PC-9 (cell line): Measurements from ENCODE around the gene C14orf93. TPM values are rescaled to one million over a fixed set of nuclear protein-coding genes. Genes with fewer than 3 reads are reported as not detected.

ENCODE experiments used
- BruUV-seq: library from RNA; stranded (reverse); fragments of 400-500 nt; replicated peaks from 2 replicates; lab custom pipeline; 2021; lab: Mats Ljungman, UMichigan
- CTCF ChIA-PET: fragments of 300-600 bp; sonication (Branson Sonifier 250); formaldehyde crosslinking; loops from one replicate; lab custom pipeline; 2022; ENCODE audit warnings: antibody characterized with exemption; lab: Charles Lee
- POLR2A ChIA-PET: fragments of 300-600 bp; sonication (Branson Sonifier 250); formaldehyde crosslinking; loops from one replicate; lab custom pipeline; 2022; ENCODE audit warnings: antibody characterized with exemption; ENCODE audit not compliant: unreplicated experiment; lab: Charles Lee
- DNase-seq, 2 experiments: peaks; one replicate each; pipeline versions ENCODE4 v3.0.0 to v3.0.0-alpha.2; 2015 to 2022; ENCODE audit warnings: mixed read lengths in 1 of 2
- H2AFZ ChIP-seq: fragments of 200-600 bp; sonication (generic); 2 replicates; pipeline ENCODE4 v1.8.1; 2017; ENCODE audit warnings: antibody characterized with exemption
- H3F3A ChIP-seq: fragments of 200-600 bp; sonication (generic); 2 replicates; pipeline ENCODE4 v1.8.1; 2017; ENCODE audit warnings: antibody characterized with exemption, mild to moderate bottlenecking, low read depth; ENCODE audit not compliant: insufficient read depth
- H3K27ac ChIP-seq: fragments of 200-600 bp; sonication (generic); 2 replicates; pipeline ENCODE4 v1.6.1; 2016; ENCODE audit warnings: mixed run types
- H3K27me3 ChIP-seq: fragments of 200-600 bp; sonication (generic); 2 replicates; pipeline ENCODE4 v1.6.1; 2016; ENCODE audit warnings: low read depth, mixed run types; ENCODE audit not compliant: insufficient read depth
- H3K36me3 ChIP-seq: fragments of 200-600 bp; sonication (generic); 2 replicates; pipeline ENCODE4 v1.6.1; 2016; ENCODE audit warnings: low read depth, mixed run types
- H3K4me1 ChIP-seq: fragments of 200-600 bp; sonication (generic); replicated peaks from 2 replicates; pipeline ENCODE4 v1.6.1; 2016; ENCODE audit warnings: mixed run types; ENCODE audit not compliant: insufficient read depth
- H3K4me2 ChIP-seq: fragments of 200-600 bp; sonication (generic); 2 replicates; pipeline ENCODE4 v1.6.1; 2017; ENCODE audit warnings: mixed run types
- H3K4me3 ChIP-seq: fragments of 200-600 bp; sonication (generic); 2 replicates; pipeline ENCODE4 v1.6.1; 2016; ENCODE audit warnings: mixed run types
- H3K79me2 ChIP-seq: fragments of 200-600 bp; sonication (generic); 2 replicates; pipeline ENCODE4 v1.6.1; 2017; ENCODE audit warnings: low read depth, mixed run types
- H3K9me2 ChIP-seq: fragments of 200-600 bp; sonication (generic); 2 replicates; pipeline ENCODE4 v1.8.1; 2017; ENCODE audit warnings: mild to moderate bottlenecking; ENCODE audit not compliant: insufficient read depth
- H3K9me3 ChIP-seq: fragments of 200-600 bp; sonication (generic); 2 replicates; pipeline ENCODE4 v1.8.1; 2016; ENCODE audit warnings: low read depth; ENCODE audit not compliant: insufficient read depth
- H4K20me1 ChIP-seq: fragments of 200-600 bp; sonication (generic); 2 replicates; pipeline ENCODE4 v1.8.1; 2017; ENCODE audit not compliant: insufficient read depth
- CTCF ChIP-seq: fragments of 200-600 bp; sonication (generic); conservative IDR thresholded peaks from 2 replicates; pipeline ENCODE4 v1.6.1; 2017; ENCODE audit warnings: mixed run types, antibody characterized with exemption, mild to moderate bottlenecking, moderate library complexity
- EZH2 ChIP-seq: fragments of 200-600 bp; sonication (generic); IDR thresholded peaks from 2 replicates; pipeline ENCODE4 v1.8.0; 2017; ENCODE audit warnings: antibody characterized with exemption, low read depth
- intact Hi-C: fragments of 100-400 bp; cut with micrococcal nuclease; formaldehyde crosslinking; loops from one replicate; pipeline ENCODE4 v1.10.0; 2022; ENCODE audit not compliant: unreplicated experiment
- total RNA-seq: library from RNA; stranded (reverse); gene quantifications from 2 replicates; pipeline ENCODE4 v1.2.3, GENCODE V29; 2021

C14orf93 gene
- total RNA-seq, 1 experiment from 2014 or later = 13.9 TPM

- Histone ChIP-seq H3K9me2 (no peaks in the 10 kb centered on the region), H3F3A (peaks cover 6% of the 10 kb centered on the region; the same call in 1 of the 2 replicates), H3K27me3 (no peaks in the 10 kb centered on the region), H3K27ac (no peak overlapping the region), H3K36me3 (no peaks in the 10 kb centered on the region), H2AFZ (no peak overlapping the region), H4K20me1 (no peaks in the 10 kb centered on the region), H3K9me3 (no peaks in the 10 kb centered on the region), H3K4me1 (peaks cover 7% of the 10 kb centered on the region), H3K79me2 (peaks cover 18% of the 10 kb centered on the region), H3K4me3 (no peak overlapping the region), H3K4me2 (no peak overlapping the region)
- DNase-seq = no peak
- ChIA-PET POLR2A (interaction anchor here (0.7 kb wide), 1 partner anchor 13 kb away, joined by 8 read pairs; no protein-coding TSS in a partner anchor), CTCF (no interaction called here)
- TF ChIP-seq EZH2 (no peak), CTCF (no peak)
- BruUV-seq = no TSS peak
- intact Hi-C loops = no loop called here
Observed at GRCh38 chr14:22984959-22985658, 24.8 kb downstream of the C14orf93 start.

GRCh38 chr14:22982477-22983245 lies 27.3 kb downstream of the C14orf93 start, which contains the start of gene AJUBA:
TSS of gene AJUBA (minus strand) at chr14:22982551. CDS start at chr14:22982266, 285 bp downstream.
- intact Hi-C loops = loop anchor here (1.0 to 2.0 kb wide), 3 partner anchors 9 to 426 kb away; no protein-coding TSS in a partner anchor

More at GRCh38 chr14:22982477-22983245, 27.3 kb downstream of the C14orf93 start, which contains the start of gene AJUBA:
- Histone ChIP-seq H3K9me2 (no peaks in the 10 kb centered on the region), H3F3A (peaks cover 28% of the 10 kb centered on the region; the same call in 1 of the 2 replicates), H3K4me3 (peak within 1 kb of the TSS; percentile 72), H2AFZ (peak within 1 kb of the TSS; percentile 88), H3K4me1 (peaks cover 31% of the 10 kb centered on the region), H3K4me2 (peak within 1 kb of the TSS; percentile 88), H3K27me3 (no peaks in the 10 kb centered on the region), H3K9me3 (no peaks in the 10 kb centered on the region), H3K27ac (no peak within 1 kb of the TSS), H3K79me2 (peaks cover 26% of the 10 kb centered on the region), H3K36me3 (no peaks in the 10 kb centered on the region), H4K20me1 (no peaks in the 10 kb centered on the region)
- POLR2A ChIA-PET = interaction anchor here (0.5 to 0.9 kb wide), 4 partner anchors 52 to 596 kb away, joined by 3 to 13 read pairs (median 4); partner anchors contain the start of genes ACIN1, C14orf119, PRMT5 and PSMB5
- CTCF ChIA-PET = interaction anchor here (0.9 to 1.7 kb wide), 6 partner anchors 9 to 75 kb away, joined by 3 to 9 read pairs (median 5); partner anchors contain the start of gene CDH24
- peak; percentile 67 to 82 for DNase-seq
- TF ChIP-seq CTCF (no peak), EZH2 (no peak)
- BruUV-seq = no TSS peak
